Epidermal melanocyte (primary cell): ENCODE data around the gene SMARCB1.

Experiments used
- DNase-seq: peaks from one replicate; pipeline ENCODE4 v3.0.0; 2011; ENCODE audit warnings: low spot score; ENCODE audit not compliant: insufficient read length

Gene SMARCB1

GRCh38 chr22:23786752-23787599 lies at the start of gene SMARCB1:
Gene SMARCB1 (plus strand): TSS chr22:23786966. CDS start chr22:23787170, 204 bp downstream.
- peak; percentile 91 for DNase-seq

DNA sequence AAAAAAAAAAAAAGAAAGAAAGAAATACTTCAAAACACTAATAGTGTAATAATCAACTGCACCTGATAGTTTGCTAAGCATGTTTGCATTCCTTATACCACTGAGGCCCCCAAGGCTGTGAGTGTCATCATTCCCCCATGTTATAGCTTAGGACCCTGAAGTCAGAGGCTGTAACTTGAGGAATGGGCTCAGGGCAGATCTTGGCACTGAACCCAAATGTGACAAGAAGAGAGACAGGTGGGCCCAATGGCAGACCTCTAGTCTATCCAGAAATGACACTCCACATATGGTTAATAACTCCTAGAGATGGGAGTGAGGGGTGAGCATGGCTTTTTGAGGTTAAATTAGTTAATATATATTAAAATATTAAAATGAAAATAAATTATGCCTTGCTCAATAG lies 49.1 kb upstream of the SMARCB1 start:
- no peak for DNase-seq

GRCh38 chr22:23742505-23743264 lies 44.1 kb upstream of the SMARCB1 start:
- DNase-seq = no peak

DNA sequence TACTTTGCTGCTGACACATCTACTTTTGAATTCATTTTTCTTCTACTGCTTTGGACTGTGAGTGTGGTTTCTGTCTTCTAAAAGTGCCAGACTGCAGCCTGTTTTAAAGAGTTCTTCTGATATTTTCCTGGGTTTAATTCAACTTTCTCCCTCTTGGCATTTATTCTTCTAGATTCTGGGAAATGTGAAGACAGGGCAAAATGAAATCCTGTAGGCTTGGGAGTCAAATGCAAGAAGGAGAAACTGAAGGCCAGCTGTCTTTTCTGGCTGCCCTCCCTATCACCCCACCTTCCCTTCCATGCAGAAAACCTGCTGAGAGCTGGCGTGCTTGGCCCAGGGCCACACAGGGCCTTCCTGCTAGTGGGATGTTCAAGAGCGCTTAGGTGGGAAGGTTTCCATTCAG lies 43.5 kb upstream of the SMARCB1 start:
- DNase-seq = no peak

DNA sequence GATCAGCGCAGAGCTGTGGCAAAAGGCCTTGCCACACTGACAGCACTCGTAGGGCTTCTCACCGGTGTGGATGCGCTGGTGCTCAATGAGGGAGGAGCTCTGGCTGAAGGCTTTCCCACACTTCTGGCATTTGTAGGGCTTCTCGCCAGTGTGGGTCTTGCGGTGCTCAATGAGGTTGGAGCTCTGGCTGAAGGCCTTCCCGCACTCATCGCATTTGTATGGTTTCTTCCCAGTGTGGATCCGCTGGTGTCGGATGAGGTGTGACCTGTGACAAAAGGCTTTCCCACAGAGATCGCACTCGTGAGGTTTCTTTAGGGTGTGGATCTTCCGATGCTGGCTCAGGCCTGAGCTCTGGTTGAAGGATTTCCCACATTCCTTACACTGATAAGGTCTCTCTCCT lies 42.8 kb upstream of the SMARCB1 start:
- no peak for DNase-seq

DNA sequence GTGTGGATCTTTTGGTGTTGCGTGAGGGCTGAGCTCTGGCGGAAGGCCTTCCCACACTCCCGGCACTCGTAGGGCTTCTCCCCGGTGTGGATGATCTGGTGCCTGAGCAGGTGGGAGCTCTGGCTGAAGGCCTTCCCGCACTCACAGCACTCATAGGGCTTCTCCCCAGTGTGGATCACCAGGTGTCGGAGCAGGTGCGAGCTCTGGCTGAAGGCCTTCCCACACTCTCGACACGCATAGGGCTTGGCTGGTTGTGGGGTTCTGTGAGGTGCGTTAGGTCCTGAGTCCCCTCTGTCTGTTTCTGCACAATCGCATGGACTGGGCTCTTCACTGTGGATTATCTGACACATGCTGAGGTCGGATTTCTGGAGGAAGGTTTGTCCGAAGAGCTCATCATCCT lies 42.3 kb upstream of the SMARCB1 start:
- no peak for DNase-seq

DNA sequence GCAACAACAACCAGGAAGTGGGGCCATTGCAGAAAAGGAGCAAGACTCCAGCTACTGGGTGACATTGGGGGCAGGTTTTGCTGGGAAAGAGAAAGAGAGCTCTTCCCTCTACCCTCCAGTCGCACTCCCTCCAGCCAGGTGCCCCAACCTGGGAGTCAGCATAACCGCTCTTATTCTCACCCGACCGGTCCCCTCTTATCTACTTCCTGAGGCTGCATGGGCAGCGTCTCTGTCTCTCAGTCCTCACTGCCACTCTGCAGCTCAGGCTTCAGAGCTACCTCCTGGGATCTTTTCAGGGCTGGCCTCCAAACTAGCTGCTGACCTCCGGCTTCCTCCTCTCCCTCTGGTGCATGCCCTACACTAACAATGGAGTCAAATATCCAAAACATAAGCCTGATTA lies 41.0 kb upstream of the SMARCB1 start:
- no peak for DNase-seq

DNA sequence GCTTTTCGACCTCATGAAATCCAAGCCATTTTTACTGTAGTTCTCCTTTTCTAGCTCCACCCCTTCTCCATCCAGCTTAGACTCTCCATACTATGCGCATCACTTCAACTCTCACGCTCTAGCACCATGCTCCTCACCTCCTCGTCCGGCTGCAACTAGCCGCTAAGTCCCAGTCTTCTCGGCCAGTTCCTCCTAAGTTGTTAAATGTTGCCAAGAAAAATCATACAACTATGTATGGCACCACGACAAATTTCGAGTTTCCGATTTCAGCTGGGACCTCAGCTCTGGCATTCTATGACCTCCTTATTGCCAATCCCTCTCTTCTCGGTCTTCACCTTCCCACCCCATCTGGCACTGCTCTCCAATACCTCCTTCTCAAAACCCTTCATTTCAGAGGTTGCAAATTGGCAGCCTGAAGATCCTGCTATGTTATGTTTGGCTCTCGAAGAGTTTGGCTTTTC lies 36.9 kb upstream of the SMARCB1 start:
- DNase-seq = no peak

GRCh38 chr22:23750367-23750713 lies 36.4 kb upstream of the SMARCB1 start:
- no peak for DNase-seq

- peak; percentile 82 for DNase-seq
Observed at GRCh38 chr22:23750714-23751440, 35.9 kb upstream of the SMARCB1 start, which contains the start of gene ZNF70. Gene ZNF70 (minus strand): TSS chr22:23751112. CDS start chr22:23745140, 5,972 bp downstream.

DNA sequence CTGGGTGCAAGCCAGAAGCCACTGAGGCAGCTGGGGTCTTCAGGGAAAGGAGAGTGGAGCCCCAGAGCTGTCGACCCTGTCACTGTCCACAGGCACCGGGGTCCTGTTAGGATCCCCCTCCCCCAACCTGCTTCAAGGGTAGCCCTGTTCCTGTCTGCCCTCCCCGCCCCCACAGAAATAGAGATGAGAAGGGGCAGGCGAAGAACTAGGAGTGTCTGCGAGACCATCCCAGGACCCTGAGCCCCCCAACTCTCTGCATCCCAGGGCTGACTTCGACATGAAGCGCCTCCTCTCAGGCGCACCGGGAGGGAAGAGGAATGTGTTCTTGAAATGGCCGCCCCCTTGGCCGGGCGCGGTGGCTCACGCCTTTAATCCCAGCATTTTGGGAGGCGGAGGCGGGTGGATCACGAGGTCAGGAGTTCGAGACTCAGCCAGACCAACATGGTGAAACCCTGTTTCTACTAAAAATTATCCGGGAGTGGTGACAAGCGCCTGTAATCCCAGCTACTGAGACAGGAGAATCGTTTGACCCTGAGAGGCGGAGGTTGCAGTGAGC lies 35.2 kb upstream of the SMARCB1 start:
- DNase-seq = no peak

DNA sequence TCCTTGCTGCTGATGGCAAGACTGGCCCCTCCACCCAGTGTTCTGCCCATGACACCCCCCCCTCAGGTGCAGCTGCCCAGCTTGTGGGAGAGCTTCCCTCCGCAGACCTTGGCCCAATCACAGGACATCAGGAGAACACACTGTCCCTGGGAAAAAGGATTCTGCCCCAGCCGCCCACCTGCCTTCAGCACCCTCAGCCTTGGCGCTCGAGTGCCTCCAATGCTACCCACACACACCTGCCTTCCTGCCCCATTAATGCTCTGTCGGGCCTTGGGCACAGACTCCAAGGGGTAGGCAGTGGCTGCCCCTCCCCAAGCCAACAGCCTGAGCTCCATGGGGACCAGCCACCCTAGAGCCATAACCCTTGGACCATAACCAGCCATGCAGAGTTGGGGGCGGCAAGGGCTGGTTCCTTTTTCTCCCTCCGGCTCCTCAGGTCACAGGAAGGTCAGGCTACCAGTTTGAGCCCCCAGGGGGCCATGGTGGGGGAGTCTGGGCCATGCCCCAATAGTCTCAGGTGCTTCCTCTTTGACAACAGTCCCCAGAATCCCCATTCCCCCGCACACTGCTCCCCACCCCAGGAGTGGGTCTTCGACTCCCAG lies 34.6 kb upstream of the SMARCB1 start:
- no peak for DNase-seq

GRCh38 chr22:23752750-23753149 lies 34.0 kb upstream of the SMARCB1 start:
- DNase-seq = no peak

GRCh38 chr22:23753385-23753784 lies 33.4 kb upstream of the SMARCB1 start:
- DNase-seq = no peak

GRCh38 chr22:23754220-23754919 lies 32.4 kb upstream of the SMARCB1 start, which contains the start of gene VPREB3:
Gene VPREB3 (minus strand): TSS chr22:23754425. CDS start chr22:23754363, 62 bp downstream.
- no peak for DNase-seq

GRCh38 chr22:23754980-23755636 lies 31.7 kb upstream of the SMARCB1 start:
- no peak for DNase-seq

GRCh38 chr22:23755711-23756110 lies 31.1 kb upstream of the SMARCB1 start:
- DNase-seq = no peak

GRCh38 chr22:23756891-23757290 lies 29.9 kb upstream of the SMARCB1 start:
- no peak for DNase-seq

DNA sequence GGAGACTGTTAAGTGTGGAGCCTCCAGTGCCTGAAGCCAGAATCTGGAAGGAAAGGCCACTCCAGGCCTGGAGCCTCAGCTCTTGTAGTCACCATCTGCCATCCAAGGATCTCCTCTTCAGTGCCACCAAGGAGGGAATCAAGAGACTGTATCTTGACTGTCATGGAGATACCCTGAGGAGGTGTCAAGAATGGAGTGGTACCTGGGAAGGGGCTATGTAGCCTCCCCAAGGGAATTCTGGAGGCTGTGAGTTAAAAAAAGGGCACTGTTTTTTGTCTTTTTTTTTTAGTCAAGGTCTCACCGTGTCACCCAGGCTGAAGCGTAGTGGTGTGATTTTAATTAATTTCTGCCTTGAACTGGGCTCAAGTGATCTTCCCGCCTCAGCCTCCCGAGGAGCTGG lies 27.2 kb upstream of the SMARCB1 start:
- DNase-seq = no peak

DNA sequence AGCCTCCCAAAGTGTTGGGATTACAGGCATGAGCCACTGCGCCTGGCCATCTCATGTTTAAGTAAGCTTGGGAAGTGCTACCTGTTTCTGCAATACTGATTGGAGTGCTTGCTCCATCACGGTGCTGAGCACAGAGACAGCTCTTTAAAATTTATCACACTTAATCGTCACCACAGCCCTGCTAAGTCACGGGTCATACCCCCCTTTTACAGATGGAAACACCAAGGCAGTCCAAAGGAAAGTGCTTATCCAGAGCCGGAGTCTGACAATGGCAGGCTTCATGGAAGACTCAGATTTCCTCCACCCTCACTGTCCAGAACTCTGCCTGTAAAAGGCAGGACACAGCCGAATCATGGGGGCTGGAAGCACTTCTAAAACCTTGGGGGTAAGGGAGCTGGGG lies 26.7 kb upstream of the SMARCB1 start:
- no peak for DNase-seq
